HG03103 (cell line): ENCODE measurements around the gene GTF3C1.
A peak's percentile ranks its signal among the peaks of the same experiment; 100 is the strongest.

Experiments
- ATAC-seq: cut with Tn5 transposase; IDR thresholded peaks from one replicate; pipeline ENCODE4 v1.9.1; 2021; ENCODE audit warnings: low read depth; ENCODE audit not compliant: unreplicated experiment

Gene GTF3C1

DNA sequence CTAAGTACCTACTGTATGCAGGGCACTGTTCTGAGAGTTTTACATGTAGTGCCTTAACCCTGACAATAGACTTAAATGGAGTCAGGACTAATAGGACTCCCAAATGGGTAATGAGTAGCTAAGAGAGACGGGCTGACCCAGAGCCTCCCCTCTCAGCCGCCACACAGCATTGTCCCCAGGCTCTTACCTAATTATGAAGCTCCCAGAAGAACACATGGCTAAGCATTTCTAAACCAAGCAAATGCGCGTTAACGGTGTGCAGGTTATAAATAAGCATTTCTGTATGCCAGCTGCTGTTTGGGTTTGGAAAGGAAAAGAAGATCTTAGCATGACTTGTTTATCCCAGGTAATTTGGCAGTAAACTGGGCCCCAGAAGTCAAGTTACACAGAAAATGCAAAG lies 14.5 kb upstream of the GTF3C1 start:
- no peak for ATAC-seq

DNA sequence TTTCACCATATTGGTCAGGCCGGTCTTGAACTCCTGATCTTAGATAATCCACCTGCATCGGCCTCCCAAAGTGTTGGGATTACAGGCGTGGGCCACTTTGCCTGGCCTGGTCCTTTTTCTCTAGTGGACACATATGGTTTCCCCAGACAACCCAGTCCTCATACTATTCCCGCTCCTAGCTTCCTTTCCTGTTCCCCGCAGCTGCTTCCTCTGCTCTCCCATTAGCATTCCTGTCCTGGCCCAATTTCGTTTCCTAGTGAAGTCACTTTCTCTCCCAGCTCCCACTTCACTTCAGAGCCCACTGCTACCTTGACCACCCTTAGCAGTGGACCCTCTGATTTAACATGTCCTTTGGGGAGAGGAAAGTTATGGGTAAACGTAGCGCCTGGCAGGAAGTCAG lies 11.5 kb upstream of the GTF3C1 start:
- ATAC-seq = no peak

DNA sequence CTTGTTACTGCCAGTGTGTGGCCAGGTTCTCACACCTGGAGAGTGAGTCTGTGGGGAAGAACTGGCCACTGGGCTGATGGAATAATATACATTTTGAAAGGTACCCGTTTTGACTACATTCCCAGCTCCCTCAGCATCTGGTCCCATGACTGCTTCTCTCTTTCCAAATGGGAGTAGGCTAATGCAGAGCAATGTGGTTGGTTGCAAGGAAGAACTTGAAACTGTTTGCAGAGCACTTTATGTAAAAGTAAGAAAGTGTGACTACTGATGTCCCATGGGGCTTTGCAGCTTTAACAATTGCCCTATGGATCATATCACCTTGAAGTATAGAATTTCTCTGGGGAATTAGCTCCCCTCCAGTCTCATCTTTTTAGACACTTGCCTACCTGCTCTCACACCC lies 9.2 kb upstream of the GTF3C1 start:
- no peak for ATAC-seq

DNA sequence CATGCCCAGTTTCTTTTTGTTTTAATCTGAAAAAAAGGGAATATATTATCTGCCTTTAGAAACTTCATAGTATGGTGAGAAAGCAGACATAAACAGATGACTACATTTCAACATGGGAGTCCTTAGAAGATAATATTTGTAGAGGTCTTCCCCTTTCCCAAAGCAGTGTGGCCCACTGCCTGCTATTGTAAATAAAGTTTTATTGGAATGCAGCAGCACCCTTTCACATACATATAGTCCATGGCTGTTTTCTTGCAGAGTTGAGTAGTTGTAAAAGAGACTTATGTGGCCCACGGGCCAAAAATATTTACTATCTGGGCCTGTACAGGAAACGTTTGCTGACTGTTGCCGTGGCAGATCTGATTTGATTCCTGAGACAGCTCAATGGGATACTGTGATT lies 8.7 kb upstream of the GTF3C1 start:
- ATAC-seq = no peak

DNA sequence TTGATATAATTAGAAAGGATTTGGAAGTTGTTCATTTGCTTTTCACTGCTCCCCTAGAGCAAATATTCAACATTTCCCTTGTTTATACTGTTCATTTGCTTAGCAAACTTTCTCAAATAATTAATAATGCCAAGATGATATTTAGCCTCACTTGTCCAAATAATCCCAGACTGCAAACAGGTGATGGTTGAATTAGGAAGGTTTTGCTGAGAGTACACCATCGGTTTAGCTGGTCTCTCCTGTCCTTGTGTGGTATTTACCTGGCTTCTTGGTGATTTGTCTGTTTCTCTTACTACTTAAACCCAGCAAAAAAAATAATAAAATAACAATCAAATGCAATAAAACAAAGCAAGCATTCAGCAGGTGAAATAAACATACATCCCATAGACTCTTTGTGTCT lies 6.8 kb upstream of the GTF3C1 start:
- no peak for ATAC-seq

GRCh38 chr16:27551036-27551435 lies 1.3 kb upstream of the GTF3C1 start:
- ATAC-seq = no peak

DNA sequence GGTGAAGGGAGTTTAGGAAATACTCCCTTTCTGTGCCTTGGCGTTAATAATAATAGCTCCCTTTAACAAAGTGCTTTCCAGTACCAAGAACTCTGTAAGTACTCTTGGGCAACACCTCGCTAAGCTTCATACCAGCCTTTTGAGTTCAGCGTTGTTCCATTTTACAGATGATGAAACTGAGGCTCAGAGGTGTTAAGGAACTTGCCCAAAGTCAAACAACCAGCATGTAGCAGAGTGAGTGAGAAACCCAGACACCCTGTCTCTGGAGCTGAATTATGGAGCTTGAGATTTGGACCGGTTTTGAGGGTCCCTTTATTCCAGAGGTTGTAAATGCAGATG lies 838 bp upstream of the GTF3C1 start:
- ATAC-seq = no peak

GRCh38 chr16:27549464-27549745 lies 308 bp downstream of the GTF3C1 start:
- peak; percentile 26 for ATAC-seq

DNA sequence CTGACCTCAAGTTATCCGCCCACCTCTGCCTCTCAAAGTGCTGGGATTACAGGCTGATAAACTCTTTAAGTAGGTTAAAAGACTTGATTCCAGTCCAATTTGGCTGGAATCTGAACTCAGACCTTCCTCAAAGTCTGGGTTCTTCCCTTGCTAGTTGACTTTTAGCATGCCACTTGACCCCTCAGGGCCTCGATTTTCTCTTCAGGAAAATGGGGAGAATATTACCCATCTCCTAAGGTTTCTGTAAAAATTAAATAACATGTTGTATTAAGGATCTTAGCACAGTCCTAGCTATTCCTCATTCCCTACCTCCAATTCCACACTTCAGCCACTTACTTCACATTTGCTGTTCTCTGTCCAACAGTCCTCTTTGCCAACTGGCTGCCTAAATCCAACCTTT lies 1.9 kb downstream of the GTF3C1 start:
- ATAC-seq = no peak

- no peak for ATAC-seq
These were observed 2.6 kb downstream of the GTF3C1 start for GRCh38 chr16:27547134-27547533.

- no peak for ATAC-seq
These were observed 5.0 kb downstream of the GTF3C1 start for GRCh38 chr16:27544671-27545070.

GRCh38 chr16:27543801-27544200 lies 5.9 kb downstream of the GTF3C1 start:
- no peak for ATAC-seq

DNA sequence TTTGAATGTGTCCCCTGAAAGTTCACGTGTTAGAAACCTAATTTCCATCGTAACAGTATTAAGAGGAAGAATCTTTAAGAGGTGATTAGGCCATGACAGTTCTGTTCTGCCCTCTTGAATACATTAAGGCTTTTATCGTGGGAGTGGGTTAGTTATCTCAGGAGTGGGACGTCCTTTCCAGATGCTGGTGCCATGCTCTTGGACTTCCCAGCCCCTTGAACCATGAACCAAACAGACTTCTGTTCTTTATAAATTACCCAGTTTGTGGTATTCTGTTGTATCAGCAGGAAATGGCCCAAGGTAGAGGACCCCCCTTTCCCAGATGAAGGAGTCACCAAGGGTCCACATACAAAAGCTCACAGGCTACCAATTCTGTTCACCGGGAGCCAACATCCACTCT lies 10.1 kb downstream of the GTF3C1 start:
- ATAC-seq = no peak

DNA sequence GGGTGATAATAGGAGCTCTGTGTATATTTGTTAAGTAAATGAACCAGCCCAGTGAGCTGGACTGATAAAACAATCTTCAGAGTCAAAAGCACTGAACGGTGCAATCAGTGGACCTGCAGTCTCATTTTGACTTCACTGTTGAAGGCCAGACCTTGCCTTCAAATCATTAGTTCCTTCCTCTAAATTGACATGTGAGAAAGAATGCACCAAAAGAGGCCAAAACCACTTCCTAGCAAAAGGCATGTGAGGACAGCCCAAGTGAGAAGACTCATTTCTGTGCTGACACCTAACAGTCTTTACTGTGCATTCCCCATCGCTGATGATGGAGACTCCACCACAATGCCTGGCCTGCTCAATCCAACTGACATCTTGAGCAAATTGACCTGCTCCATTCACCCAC lies 10.6 kb downstream of the GTF3C1 start:
- no peak for ATAC-seq

GRCh38 chr16:27538528-27538927 lies 11.2 kb downstream of the GTF3C1 start:
- no peak for ATAC-seq

DNA sequence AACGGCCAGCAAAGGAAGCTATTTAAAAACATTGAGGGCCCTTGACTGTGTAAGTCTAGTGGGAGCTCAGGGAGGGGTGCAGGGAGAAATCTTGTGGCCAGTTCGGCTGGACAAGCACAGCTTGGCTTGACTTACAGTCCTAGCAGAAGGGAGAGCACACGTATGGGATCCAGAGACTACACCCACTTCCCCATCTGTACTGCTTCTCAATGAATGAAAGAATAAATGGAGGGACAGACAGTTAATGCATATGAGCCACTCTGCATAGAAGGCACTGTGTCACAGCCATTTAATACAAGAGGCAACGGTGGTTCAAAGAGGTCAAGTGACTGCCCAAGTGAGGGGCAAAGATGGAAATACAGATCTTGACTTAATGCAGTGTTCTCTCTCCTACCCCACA lies 15.5 kb downstream of the GTF3C1 start:
- no peak for ATAC-seq

- no peak for ATAC-seq
These were observed 17.6 kb downstream of the GTF3C1 start for GRCh38 chr16:27531826-27532800.

DNA sequence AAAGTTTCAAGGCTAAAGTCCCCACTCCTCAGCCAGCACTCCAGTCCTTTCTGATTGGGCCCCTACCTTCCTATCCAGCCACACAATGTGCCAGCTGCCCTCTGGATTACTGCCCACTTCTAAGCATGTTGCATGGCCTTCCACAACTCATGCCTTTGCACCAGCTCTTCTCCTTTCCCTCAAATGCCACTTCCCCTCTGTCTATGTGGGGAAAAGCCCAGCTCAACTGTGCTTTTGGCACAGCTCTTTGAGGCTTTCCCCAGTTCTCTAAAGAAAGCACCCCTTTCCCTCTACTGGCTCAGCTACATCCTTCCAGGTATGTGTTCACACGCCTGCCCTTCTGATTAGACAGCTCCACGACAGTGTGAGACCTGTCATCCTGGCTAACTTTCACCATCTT lies 18.5 kb downstream of the GTF3C1 start:
- no peak for ATAC-seq

DNA sequence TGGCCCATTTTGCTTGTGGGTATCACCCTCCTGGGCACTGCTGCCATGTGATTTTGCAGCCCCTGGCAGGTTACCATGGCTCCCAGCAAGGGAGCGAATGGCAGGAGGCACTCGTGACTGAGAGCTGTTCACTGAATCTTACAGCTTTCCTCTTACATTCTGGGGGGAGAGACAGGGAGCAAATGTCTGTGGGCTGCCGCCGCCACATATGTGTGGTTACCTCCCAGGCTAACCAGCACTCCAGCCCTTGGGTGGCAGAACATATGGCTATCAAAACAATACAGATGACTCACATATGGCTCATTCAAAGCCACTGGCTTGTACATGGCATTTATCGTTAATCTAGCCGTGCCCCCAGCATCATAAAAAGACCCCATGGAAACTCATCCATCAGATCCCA lies 19.8 kb downstream of the GTF3C1 start:
- no peak for ATAC-seq

- ATAC-seq = no peak
These were observed 21.4 kb downstream of the GTF3C1 start for GRCh38 chr16:27528294-27528693.

- ATAC-seq = no peak
These were observed 23.5 kb downstream of the GTF3C1 start for GRCh38 chr16:27526180-27526579.

DNA sequence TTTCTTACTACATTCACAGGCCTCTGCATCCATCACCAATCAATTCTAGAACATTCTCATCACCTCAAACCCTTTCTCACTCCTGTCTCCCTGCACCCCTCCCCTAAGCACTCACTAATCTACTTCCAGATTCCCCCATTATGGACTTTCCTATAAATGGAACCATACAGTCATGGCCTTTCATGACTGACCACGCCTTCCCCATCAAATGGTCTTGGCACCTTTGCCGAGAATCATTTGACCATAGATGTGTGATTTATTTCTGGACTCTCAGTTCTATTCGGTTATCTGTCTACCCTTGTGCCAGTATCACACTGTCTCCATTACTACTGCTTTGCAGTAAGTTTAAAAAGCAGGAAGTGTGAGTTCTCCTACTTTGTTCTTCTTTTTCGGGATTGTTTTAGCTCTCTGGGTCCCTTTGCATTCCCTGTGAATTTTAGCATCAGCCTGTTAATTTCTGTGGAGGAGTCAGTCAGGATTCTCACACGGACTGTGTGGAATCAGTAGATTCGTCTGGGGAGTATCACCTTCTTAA lies 27.5 kb downstream of the GTF3C1 start:
- ATAC-seq = no peak
